GM12878 (cell line): ENCODE measurements around the gene SRRM3. TPM values are rescaled to one million over a fixed set of nuclear protein-coding genes. Genes with fewer than 3 reads are reported as not detected.

Experiments used
- ATAC-seq: fragments of 200-7000 bp; cut with Tn5 transposase; 3 replicates; pipeline ENCODE4 v1.9.1; 2020; ENCODE audit warnings: mild to moderate bottlenecking, moderate library complexity
- BruUV-seq: library from RNA; stranded (reverse); fragments of 400-500 nt; replicated peaks from 2 replicates; lab custom pipeline; 2021; lab: Mats Ljungman, UMichigan
- CTCF ChIA-PET: fragments of 300-600 bp; sonication (Branson Sonifier 250); formaldehyde crosslinking; extraction: SDS; loops from one replicate; lab custom pipeline; 2021; ENCODE audit warnings: inconsistent platforms; lab: Yijun Ruan, JAX
- POLR2A ChIA-PET: fragments of 350-600 bp; formaldehyde crosslinking; extraction: SDS; loops from one replicate; lab custom pipeline; 2021; ENCODE audit warnings: inconsistent platforms; lab: Charles Lee
- RAD21 ChIA-PET: fragments of 300-600 bp; sonication (Branson Sonifier 250); formaldehyde crosslinking; loops from one replicate; lab custom pipeline; 2023; ENCODE audit warnings: antibody characterized with exemption; ENCODE audit not compliant: unreplicated experiment; lab: Charles Lee
- SMC1A ChIA-PET: fragments of 300-600 bp; sonication (Branson Sonifier 250); formaldehyde crosslinking; loops from one replicate; lab custom pipeline; 2023; ENCODE audit not compliant: unreplicated experiment, uncharacterized antibody; lab: Charles Lee
- DNase-seq: peaks from one replicate; pipeline ENCODE4 v3.0.0-alpha.2; 2011; ENCODE audit warnings: low read depth, low spot score
- FAIRE-seq: peaks from 3 replicates; lab custom pipeline; 2011; peaks lifted over from hg19 to GRCh38; lab: Jason Lieb, UNC
- H2AFZ ChIP-seq: 2 replicates; pipeline ENCODE4 v1.6.0; 2011; ENCODE audit warnings: low read depth, low read length, control low read depth; ENCODE audit not compliant: control insufficient read depth
- H3K27ac ChIP-seq: 2 replicates; pipeline ENCODE4 v1.5.1; 2011; ENCODE audit warnings: control low read depth; ENCODE audit not compliant: control insufficient read depth, insufficient read depth
- H3K27me3 ChIP-seq, 2 experiments: replicated peaks in 1 of 2; 2 replicates each; pipeline versions ENCODE4 v1.6.0 to v1.6.1; 2011; ENCODE audit warnings: low read length in 1 of 2; ENCODE audit not compliant: control insufficient read depth in 2 of 2, insufficient read depth in 2 of 2
- H3K36me3 ChIP-seq, 2 experiments: 2 replicates each; pipeline ENCODE4 v1.5.1; 2011; ENCODE audit warnings: low read length in 1 of 2; ENCODE audit not compliant: control insufficient read depth in 2 of 2, insufficient read depth in 2 of 2
- H3K4me1 ChIP-seq: 2 replicates; pipeline ENCODE4 v1.6.1; 2011; ENCODE audit warnings: mild to moderate bottlenecking, low read length, moderate library complexity, mixed read lengths; ENCODE audit not compliant: control insufficient read depth, insufficient read depth
- H3K4me2 ChIP-seq: 2 replicates; pipeline ENCODE4 v1.6.0; 2011; ENCODE audit warnings: control low read depth; ENCODE audit not compliant: control insufficient read depth, insufficient read depth
- H3K4me3 ChIP-seq: fragments of 200-600 bp; sonication (generic); 2 replicates; pipeline ENCODE4 v1.5.1; 2016
- H3K79me2 ChIP-seq: 2 replicates; pipeline ENCODE4 v1.6.0; 2011; ENCODE audit warnings: low read length; ENCODE audit not compliant: control insufficient read depth, insufficient read depth
- H3K9ac ChIP-seq: 2 replicates; pipeline ENCODE4 v1.8.0; 2011; ENCODE audit warnings: low read length, control low read depth, mixed read lengths; ENCODE audit not compliant: control insufficient read depth, insufficient read depth
- H3K9me3 ChIP-seq: replicated peaks from 3 replicates; pipeline ENCODE4 v1.5.1; 2011; ENCODE audit warnings: mild to moderate bottlenecking, low read length; ENCODE audit not compliant: control insufficient read depth, insufficient read depth
- H4K20me1 ChIP-seq: 2 replicates; pipeline ENCODE4 v1.6.0; 2011; ENCODE audit not compliant: control insufficient read depth, insufficient read depth
- RBBP5 ChIP-seq: fragments of 200-600 bp; sonication (generic); conservative IDR thresholded peaks from 2 replicates; pipeline ENCODE4 v1.6.1; 2016
- STAT3 ChIP-seq: IDR thresholded peaks from 2 replicates; pipeline ENCODE4 v1.6.1; 2011; ENCODE audit warnings: low read depth, low read length, improper control_type of control experiment
- ZNF384 ChIP-seq: IDR thresholded peaks from 2 replicates; pipeline ENCODE4 v1.6.1; 2012; ENCODE audit warnings: low read depth, mild to moderate bottlenecking, low read length, improper control_type of control experiment, borderline replicate concordance
- WGBS: methylation state at CpG from one replicate; pipeline ENCODE4 v1.1.6; 2016; ENCODE audit warnings: low lambda C conversion rate; ENCODE audit not compliant: insufficient replicate concordance, insufficient coverage; ENCODE audit errors: missing lambda C conversion rate; 5-methylcytosine and 5-hydroxymethylcytosine counted together
- in situ Hi-C: fragments of 300-500 bp; cut with MboI; formaldehyde crosslinking; loops from 9 replicates; pipeline ENCODE4 v1.14.3; 2018; ENCODE audit warnings: mixed read lengths
- intact Hi-C: fragments of 100-400 bp; cut with micrococcal nuclease; formaldehyde crosslinking; loops from one replicate; pipeline ENCODE4 v1.14.2; 2022; ENCODE audit not compliant: unreplicated experiment
- polyA plus RNA-seq, 11 experiments: library from polyadenylated mRNA; depleted of rRNA in 4 of 11; unstranded in 6 of 11; stranded (reverse) in 5 of 11; fragments of >200 nt; fragmentation: Nextera tagmentation in 4 of 11; fragmentation: Illumina TruSeq in 1 of 11; extraction: Ambion mirVana in 4 of 11; extraction: Trizol in 1 of 11; gene quantifications; 1 replicate in 1 of 11; 2 replicates in 10 of 11; pipeline versions ENCODE4 v1.2.1 to v1.2.3, GENCODE V29; 2011 to 2016; ENCODE audit warnings: inconsistent platforms in 2 of 11, missing spikeins in 2 of 11, low read depth in 1 of 11
- total RNA-seq, 4 experiments: library from RNA; depleted of rRNA in 3 of 4; stranded (reverse); fragments of >200 nt in 3 of 4; fragmentation: Illumina TruSeq in 1 of 4; extraction: Trizol in 1 of 4; gene quantifications; 2 replicates each; pipeline versions ENCODE4 v1.2.1 to v1.2.3, GENCODE V29; 2013 to 2021
- TF ChIP-seq, protein P1 (sequence below): IDR thresholded peaks from 2 replicates; pipeline ENCODE4 v1.6.1; 2012; ENCODE audit warnings: mild to moderate bottlenecking, low read depth, low read length

Gene SRRM3
- total and polyA plus RNA-seq, 10 of the 15 experiments (the other 5 are each of a cell fraction or from before 2014, with no cell fraction given): 0.03 to 0.15 (median 0.05) TPM; not detected in 6

DNA sequence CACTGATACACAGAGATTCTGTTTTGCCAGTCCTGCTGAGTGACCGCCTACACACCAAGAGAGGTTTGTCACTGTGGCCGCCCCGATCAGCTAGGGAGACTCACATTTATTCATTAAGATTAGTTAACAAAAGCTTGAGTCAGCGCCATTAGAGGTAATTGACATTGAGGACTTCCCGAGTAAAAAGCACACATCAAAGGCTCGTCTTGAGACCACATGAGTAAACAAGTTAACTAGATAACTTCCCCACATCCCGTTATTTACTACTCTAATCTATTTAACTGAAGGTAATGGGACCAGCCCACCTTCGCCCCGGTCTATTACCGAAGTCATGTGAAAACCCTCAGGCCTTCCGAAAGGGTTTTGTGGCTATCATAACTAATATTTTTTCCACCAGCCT is 23.0 kb downstream of the SRRM3 start:
- no peak overlapping the region for H3K9ac ChIP-seq
- in situ Hi-C loops (no loop called here), intact Hi-C loops (no loop called here)
- no peaks in the 10 kb centered on the region for H3K4me1 ChIP-seq
- no TSS peak for BruUV-seq
- POLR2A ChIA-PET: no interaction called here
- RAD21 ChIA-PET: no interaction called here
- H3K9me3 ChIP-seq: no peaks in the 10 kb centered on the region
- TF ChIP-seq STAT3 (no peak), ZNF384 (no peak)
- H3K27ac ChIP-seq: no peak overlapping the region
- H3K79me2 ChIP-seq: no peaks in the 10 kb centered on the region
- H3K4me2 ChIP-seq: no peak overlapping the region
- no peaks in the 10 kb centered on the region for H4K20me1 ChIP-seq
- H3K27me3 ChIP-seq: peaks cover 0 to 3% of the 10 kb centered on the region in 2 experiments; a peak in 2 of 4 replicates
- CTCF ChIA-PET: no interaction called here
- no peak overlapping the region for H2AFZ ChIP-seq
- no peaks in the 10 kb centered on the region for H3K36me3 ChIP-seq
- DNase-seq (no peak), ATAC-seq (no peak), FAIRE-seq (no peak)
- 42% methylated on average over 11 of the region's 11 CpGs for WGBS
- H3K4me3 ChIP-seq: no peak overlapping the region
- SMC1A ChIA-PET: no interaction called here

DNA sequence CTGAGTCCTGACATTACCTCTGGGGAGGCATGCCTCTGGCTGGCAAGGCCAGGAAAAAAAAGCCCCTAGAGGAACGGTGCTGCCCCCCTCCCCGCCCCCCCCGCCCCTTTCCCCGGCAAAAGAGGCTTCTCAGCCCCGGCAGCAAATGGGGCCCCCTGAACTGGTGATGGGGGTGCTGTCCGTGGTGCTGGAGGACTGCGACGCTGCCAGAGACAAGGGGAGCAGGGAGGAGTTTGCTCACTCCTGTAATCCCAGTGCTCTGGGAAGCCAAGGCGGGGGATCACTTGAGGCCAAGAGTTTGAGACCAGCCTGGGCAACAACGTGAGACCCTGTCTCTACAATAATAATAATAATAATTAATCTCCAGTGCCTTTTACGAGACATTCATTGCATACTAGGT is 23.7 kb downstream of the SRRM3 start:
- no peaks in the 10 kb centered on the region; a peak in 1 of 4 replicates for H3K27me3 ChIP-seq
- DNase-seq: no peak
- CTCF ChIA-PET: interaction anchor here (0.5 kb wide), 1 partner anchor 17 kb away, joined by 3 read pairs; no protein-coding TSS in a partner anchor
- SMC1A ChIA-PET: no interaction called here
- no peak overlapping the region for H3K4me2 ChIP-seq
- no peaks in the 10 kb centered on the region for H3K9me3 ChIP-seq
- H3K9ac ChIP-seq: no peak overlapping the region
- H3K79me2 ChIP-seq: no peaks in the 10 kb centered on the region
- no peaks in the 10 kb centered on the region for H3K36me3 ChIP-seq
- H3K4me3 ChIP-seq: no peak overlapping the region
- in situ Hi-C loops (no loop called here), intact Hi-C loops (no loop called here)
- TF ChIP-seq, protein P1, sequence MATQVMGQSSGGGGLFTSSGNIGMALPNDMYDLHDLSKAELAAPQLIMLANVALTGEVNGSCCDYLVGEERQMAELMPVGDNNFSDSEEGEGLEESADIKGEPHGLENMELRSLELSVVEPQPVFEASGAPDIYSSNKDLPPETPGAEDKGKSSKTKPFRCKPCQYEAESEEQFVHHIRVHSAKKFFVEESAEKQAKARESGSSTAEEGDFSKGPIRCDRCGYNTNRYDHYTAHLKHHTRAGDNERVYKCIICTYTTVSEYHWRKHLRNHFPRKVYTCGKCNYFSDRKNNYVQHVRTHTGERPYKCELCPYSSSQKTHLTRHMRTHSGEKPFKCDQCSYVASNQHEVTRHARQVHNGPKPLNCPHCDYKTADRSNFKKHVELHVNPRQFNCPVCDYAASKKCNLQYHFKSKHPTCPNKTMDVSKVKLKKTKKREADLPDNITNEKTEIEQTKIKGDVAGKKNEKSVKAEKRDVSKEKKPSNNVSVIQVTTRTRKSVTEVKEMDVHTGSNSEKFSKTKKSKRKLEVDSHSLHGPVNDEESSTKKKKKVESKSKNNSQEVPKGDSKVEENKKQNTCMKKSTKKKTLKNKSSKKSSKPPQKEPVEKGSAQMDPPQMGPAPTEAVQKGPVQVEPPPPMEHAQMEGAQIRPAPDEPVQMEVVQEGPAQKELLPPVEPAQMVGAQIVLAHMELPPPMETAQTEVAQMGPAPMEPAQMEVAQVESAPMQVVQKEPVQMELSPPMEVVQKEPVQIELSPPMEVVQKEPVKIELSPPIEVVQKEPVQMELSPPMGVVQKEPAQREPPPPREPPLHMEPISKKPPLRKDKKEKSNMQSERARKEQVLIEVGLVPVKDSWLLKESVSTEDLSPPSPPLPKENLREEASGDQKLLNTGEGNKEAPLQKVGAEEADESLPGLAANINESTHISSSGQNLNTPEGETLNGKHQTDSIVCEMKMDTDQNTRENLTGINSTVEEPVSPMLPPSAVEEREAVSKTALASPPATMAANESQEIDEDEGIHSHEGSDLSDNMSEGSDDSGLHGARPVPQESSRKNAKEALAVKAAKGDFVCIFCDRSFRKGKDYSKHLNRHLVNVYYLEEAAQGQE: peak; percentile 89
- TF ChIP-seq RBBP5: no peak
- POLR2A ChIA-PET: no interaction called here
- no peaks in the 10 kb centered on the region for H4K20me1 ChIP-seq
- RAD21 ChIA-PET: no interaction called here
- BruUV-seq: no TSS peak
- ATAC-seq: peak; percentile 54
- no peak for FAIRE-seq
- H2AFZ ChIP-seq: no peak overlapping the region
- H3K27ac ChIP-seq: no peak overlapping the region
- H3K4me1 ChIP-seq: no peaks in the 10 kb centered on the region
- 17% methylated on average over 7 of the region's 11 CpGs for WGBS
